CD4-positive, alpha-beta T cell (primary cell): ENCODE measurements around the gene CEP131. TPM values are rescaled to one million over a fixed set of nuclear protein-coding genes. Genes with fewer than 3 reads are reported as not detected.

Experiments used
- ATAC-seq: fragments of 200-7000 bp; cut with Tn5 transposase; one replicate; pipeline ENCODE4 v1.10.0; 2022; ENCODE audit warnings: mild to moderate bottlenecking; ENCODE audit not compliant: poor library complexity
- CTCF ChIA-PET: fragments of 350-600 bp; sonication (Branson Sonifier 250); formaldehyde crosslinking; loops from one replicate; lab custom pipeline; 2021; ENCODE audit warnings: antibody characterized with exemption, inconsistent platforms; lab: Charles Lee
- POLR2A ChIA-PET: fragments of 350-600 bp; sonication (Branson Sonifier 250); formaldehyde crosslinking; loops from one replicate; lab custom pipeline; 2021; ENCODE audit warnings: antibody characterized with exemption, inconsistent platforms; lab: Charles Lee
- DNase-seq, 14 experiments: peaks; one replicate each; pipeline ENCODE4 v3.0.0-alpha.2; 2013 to 2020; ENCODE audit warnings: mixed read lengths in 2 of 14
- H3K27ac ChIP-seq, 2 donors: one replicate each; pipeline versions ENCODE4 v1.5.1 to v1.7.0; 2013; ENCODE audit warnings: low read length in 2 of 2, low read depth in 1 of 2, mild to moderate bottlenecking in 1 of 2
- H3K27me3 ChIP-seq, 2 experiments: 1 replicate in 1 of 2; 2 replicates in 1 of 2; pipeline versions ENCODE4 v1.6.1 to v1.7.0; 2013; ENCODE audit warnings: low read length in 2 of 2, control low read depth in 1 of 2, mild to moderate bottlenecking in 1 of 2, moderate library complexity in 1 of 2; ENCODE audit not compliant: insufficient read depth in 2 of 2, control insufficient read depth in 1 of 2
- H3K36me3 ChIP-seq: one replicate; pipeline ENCODE4 v1.6.1; 2013; ENCODE audit warnings: low read length, control low read depth; ENCODE audit not compliant: insufficient read depth
- H3K4me1 ChIP-seq: one replicate; pipeline ENCODE4 v1.6.1; 2013; ENCODE audit warnings: low read length, control low read depth; ENCODE audit not compliant: insufficient read depth
- H3K4me3 ChIP-seq: one replicate; pipeline ENCODE4 v1.5.1; 2013; ENCODE audit warnings: mild to moderate bottlenecking, low read length, moderate library complexity
- H3K9me3 ChIP-seq, 2 experiments: 1 replicate in 1 of 2; 2 replicates in 1 of 2; pipeline versions ENCODE4 v1.6.1 to v1.7.0; 2013; ENCODE audit warnings: low read length in 2 of 2, mild to moderate bottlenecking in 2 of 2, control low read depth in 1 of 2, moderate library complexity in 1 of 2; ENCODE audit not compliant: control insufficient read depth in 1 of 2, insufficient read depth in 1 of 2
- H3K27ac Mint-ChIP-seq: one replicate; pipeline ENCODE4 v1.8.0; 2020; ENCODE audit warnings: mixed read lengths
- H3K27me3 Mint-ChIP-seq: one replicate; pipeline ENCODE4 v1.8.0; 2021; ENCODE audit warnings: mixed read lengths
- H3K36me3 Mint-ChIP-seq: one replicate; pipeline ENCODE4 v1.8.0; 2021; ENCODE audit warnings: low read depth, mixed read lengths
- H3K4me1 Mint-ChIP-seq: one replicate; pipeline ENCODE4 v1.8.0; 2021; ENCODE audit warnings: low read depth, mixed read lengths
- H3K4me3 Mint-ChIP-seq: one replicate; pipeline ENCODE4 v1.8.0; 2020; ENCODE audit warnings: mild to moderate bottlenecking, mixed read lengths
- H3K9me3 Mint-ChIP-seq: one replicate; pipeline ENCODE4 v1.8.0; 2020; ENCODE audit warnings: mixed read lengths
- CTCF ChIP-seq: fragments of 200-600 bp; IDR thresholded peaks from one replicate; pipeline ENCODE4 v1.8.0; 2022; ENCODE audit warnings: antibody characterized with exemption, mild to moderate bottlenecking
- intact Hi-C, 2 experiments: fragments of 100-400 bp; cut with DNase I in 1 of 2; cut with micrococcal nuclease in 1 of 2; formaldehyde crosslinking; loops; one replicate each; pipeline versions ENCODE4 v1.15.1 to v1.9.0; 2023 to 2025; cut with DNase I, micrococcal nuclease
- total RNA-seq, 174 experiments: library from RNA in 2 of 174; stranded (reverse) in 2 of 174; gene quantifications; one replicate each; pipeline ENCODE4 v1.2.3 and lab custom pipeline; 2021 to 2026

The CEP131 gene
- total RNA-seq, 2 experiments from 2014 or later, result 11.2 to 12.3 TPM

DNA sequence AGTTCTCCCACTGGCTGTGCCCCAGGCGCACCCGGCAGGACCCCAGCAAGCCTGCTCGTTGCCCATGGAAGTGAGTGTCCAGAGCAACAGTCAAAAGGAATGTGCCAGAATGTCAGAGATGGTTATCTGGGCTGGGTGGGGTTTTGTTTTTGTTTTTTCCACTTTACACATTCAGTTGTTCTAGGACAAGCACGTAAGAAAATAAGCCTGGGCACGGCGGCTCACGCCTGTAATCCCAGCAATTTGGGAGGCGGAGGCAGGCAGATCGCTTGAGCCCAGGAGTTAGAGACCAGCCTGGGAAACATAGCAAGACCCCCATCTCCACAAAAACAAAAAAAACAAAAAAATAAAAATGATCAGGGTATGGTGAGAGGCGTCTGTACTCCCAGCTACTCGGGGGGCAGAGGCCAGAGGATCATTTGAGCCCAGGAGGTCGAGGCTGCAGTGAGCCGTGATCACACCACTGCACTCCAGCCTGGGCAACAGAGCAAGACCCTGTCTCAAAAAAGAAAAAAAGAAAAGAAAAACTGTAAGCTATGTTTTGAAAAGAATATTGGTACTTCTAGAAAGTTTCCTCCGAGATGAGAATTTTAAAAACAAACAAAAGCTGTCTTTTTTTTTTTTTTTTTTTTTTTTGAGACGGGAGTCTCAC is 24.7 kb upstream of the CEP131 start:
- peaks cover 8% of the 10 kb centered on the region for H3K36me3 Mint-ChIP-seq
- no peak overlapping the region for H3K4me3 Mint-ChIP-seq
- no peaks in the 10 kb centered on the region for H3K4me1 ChIP-seq
- intact Hi-C loops, result no loop called here
- no peaks in the 10 kb centered on the region for H3K27me3 Mint-ChIP-seq
- no peaks in the 10 kb centered on the region for H3K9me3 ChIP-seq
- ChIA-PET CTCF (no interaction called here), POLR2A (no interaction called here)
- ATAC-seq, result no peak
- H3K9me3 Mint-ChIP-seq, result no peaks in the 10 kb centered on the region
- H3K27me3 ChIP-seq, result no peaks in the 10 kb centered on the region
- DNase-seq, result no peak
- H3K36me3 ChIP-seq, result peaks cover 34% of the 10 kb centered on the region
- H3K4me1 Mint-ChIP-seq, result no peaks in the 10 kb centered on the region
- no peak overlapping the region for H3K27ac Mint-ChIP-seq
- H3K4me3 ChIP-seq, result no peak overlapping the region
- TF ChIP-seq CTCF, result no peak
- H3K27ac ChIP-seq, result no peak overlapping the region

DNA sequence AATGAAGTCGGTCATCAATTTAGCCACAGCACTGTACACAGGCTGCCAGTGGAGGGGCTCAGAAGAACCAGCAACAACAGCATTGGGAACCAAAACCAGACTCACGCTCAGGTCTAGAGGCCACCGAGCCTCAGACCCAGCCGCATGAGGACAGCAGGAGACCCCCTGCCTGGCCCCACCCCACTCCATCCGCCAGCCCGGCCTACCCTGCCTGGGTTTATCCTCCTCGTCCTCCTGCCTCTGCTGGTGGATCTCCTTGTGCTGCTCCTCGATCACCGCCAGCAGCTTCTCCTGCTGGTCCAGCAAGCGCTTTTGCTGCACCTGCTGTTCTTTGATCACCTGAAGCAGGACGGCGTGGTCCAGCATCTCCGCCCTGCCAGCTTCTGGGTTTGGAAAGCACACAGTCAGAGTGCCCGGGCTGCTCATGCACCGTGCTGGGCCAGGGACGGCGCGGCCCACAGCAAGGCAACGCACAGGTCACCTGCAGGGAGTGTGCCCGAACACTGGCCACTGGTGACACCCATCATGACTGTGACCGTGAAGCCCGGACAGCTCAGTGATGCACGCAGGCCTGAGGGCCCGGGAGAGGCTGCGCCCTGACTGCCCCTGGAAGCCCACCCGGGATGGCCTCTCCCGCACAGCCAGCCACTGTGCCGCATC is 24.0 kb upstream of the CEP131 start:
- Histone ChIP-seq H3K9me3 (no peaks in the 10 kb centered on the region), H3K36me3 (peaks cover 29% of the 10 kb centered on the region), H3K4me3 (no peak overlapping the region), H3K4me1 (peaks cover 5% of the 10 kb centered on the region), H3K27ac (no peak overlapping the region), H3K27me3 (no peaks in the 10 kb centered on the region)
- H3K9me3 Mint-ChIP-seq, result no peaks in the 10 kb centered on the region
- no peak for TF ChIP-seq CTCF
- H3K36me3 Mint-ChIP-seq, result peaks cover 5% of the 10 kb centered on the region
- H3K4me1 Mint-ChIP-seq, result peaks cover 1% of the 10 kb centered on the region
- ChIA-PET POLR2A (no interaction called here), CTCF (no interaction called here)
- H3K27ac Mint-ChIP-seq, result no peak overlapping the region
- DNase-seq (no peak), ATAC-seq (no peak)
- intact Hi-C loops, result no loop called here
- no peaks in the 10 kb centered on the region for H3K27me3 Mint-ChIP-seq
- no peak overlapping the region for H3K4me3 Mint-ChIP-seq

DNA sequence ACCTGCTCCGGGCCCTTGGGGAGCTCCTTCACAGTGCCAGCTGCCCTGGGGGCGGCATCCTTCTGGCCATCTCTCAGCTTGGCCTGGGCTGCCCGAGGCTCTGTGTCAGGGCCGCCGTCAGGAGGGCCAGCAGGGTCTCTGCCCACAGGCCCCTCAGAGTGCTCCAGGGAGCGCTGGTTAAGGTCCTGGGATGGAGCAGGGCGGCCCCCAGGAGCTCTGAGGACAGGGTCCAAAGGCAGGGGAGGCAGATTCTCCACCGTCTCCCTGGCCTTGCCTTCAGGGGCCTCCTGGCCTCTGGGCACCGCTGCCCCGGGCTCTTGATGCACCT is 23.5 kb upstream of the CEP131 start:
- Histone ChIP-seq H3K36me3 (peaks cover 26% of the 10 kb centered on the region), H3K27ac (no peak overlapping the region), H3K4me1 (peaks cover 10% of the 10 kb centered on the region), H3K9me3 (no peaks in the 10 kb centered on the region), H3K4me3 (no peak overlapping the region), H3K27me3 (no peaks in the 10 kb centered on the region)
- ChIA-PET CTCF (no interaction called here), POLR2A (no interaction called here)
- DNase-seq, result no peak
- Mint-ChIP-seq H3K27ac (no peak overlapping the region), H3K9me3 (no peaks in the 10 kb centered on the region), H3K4me1 (peaks cover 6% of the 10 kb centered on the region), H3K4me3 (no peak overlapping the region), H3K36me3 (peaks cover 5% of the 10 kb centered on the region), H3K27me3 (no peaks in the 10 kb centered on the region)
- ATAC-seq, result no peak
- intact Hi-C loops, result no loop called here
- TF ChIP-seq CTCF, result no peak
